Fibroblast of gingiva (primary cell): Measurements from ENCODE around the gene PIK3CD.
A peak's percentile ranks its signal among the peaks of the same experiment; 100 is the strongest.
"Not testable (repeated sequence)": the region's sequence is repeated elsewhere in the genome, so short reads cannot be mapped to it uniquely, and the experiment has no call there.

Experiments used
- DNase-seq: peaks from one replicate; pipeline ENCODE4 v3.0.0-alpha.2; 2011; ENCODE audit warnings: low read depth

The PIK3CD gene

GRCh38 chr1:9736241-9736640 is 84.7 kb downstream of the PIK3CD start:
- DNase-seq: no peak

- no peak for DNase-seq
These were observed 85.5 kb downstream of the PIK3CD start for GRCh38 chr1:9737057-9737456.

GRCh38 chr1:9737671-9738070 is 86.1 kb downstream of the PIK3CD start:
- DNase-seq: no peak

- no peak for DNase-seq
These were observed 92.7 kb downstream of the PIK3CD start for GRCh38 chr1:9744106-9744799.

GRCh38 chr1:9746211-9746610 is 94.7 kb downstream of the PIK3CD start:
- peak; percentile 70 for DNase-seq

- DNase-seq: no peak
These were observed 95.1 kb downstream of the PIK3CD start for GRCh38 chr1:9746651-9747050.

GRCh38 chr1:9748391-9748790 is 96.9 kb downstream of the PIK3CD start:
- not testable (repeated sequence) for DNase-seq

GRCh38 chr1:9749361-9749760 is 97.8 kb downstream of the PIK3CD start:
- DNase-seq: no peak

- DNase-seq: no peak
These were observed 100.4 kb downstream of the PIK3CD start for GRCh38 chr1:9751971-9752370.

GRCh38 chr1:9753121-9753531 is 101.6 kb downstream of the PIK3CD start:
- DNase-seq: peak; percentile 74

GRCh38 chr1:9755441-9755995 is 104.0 kb downstream of the PIK3CD start:
- DNase-seq: no peak

- no peak for DNase-seq
These were observed 107.1 kb downstream of the PIK3CD start for GRCh38 chr1:9758559-9759121.

GRCh38 chr1:9759939-9760338 is 108.4 kb downstream of the PIK3CD start:
- no peak for DNase-seq

- DNase-seq: no peak
These were observed 109.3 kb downstream of the PIK3CD start for GRCh38 chr1:9760824-9761223.

GRCh38 chr1:9761855-9762254 is 110.3 kb downstream of the PIK3CD start:
- DNase-seq: no peak

GRCh38 chr1:9762446-9762845 is 110.9 kb downstream of the PIK3CD start:
- DNase-seq: not testable (repeated sequence)

GRCh38 chr1:9763914-9764313 is 112.4 kb downstream of the PIK3CD start:
- no peak for DNase-seq

- no peak for DNase-seq
These were observed 113.0 kb downstream of the PIK3CD start for GRCh38 chr1:9764550-9764949.

- peak; percentile 93 for DNase-seq
These were observed 115.4 kb downstream of the PIK3CD start for GRCh38 chr1:9766759-9767442.

- DNase-seq: no peak
These were observed 116.6 kb downstream of the PIK3CD start for GRCh38 chr1:9767964-9768668.

GRCh38 chr1:9768983-9769382 is 117.5 kb downstream of the PIK3CD start:
- no peak for DNase-seq

GRCh38 chr1:9770298-9770697 is 118.8 kb downstream of the PIK3CD start:
- DNase-seq: no peak
